HG02938 (cell line): ENCODE measurements around the gene AP2A1.

Source experiments
- ATAC-seq: cut with Tn5 transposase; IDR thresholded peaks from one replicate; pipeline ENCODE4 v1.9.1; 2021; ENCODE audit warnings: mild to moderate bottlenecking, moderate library complexity; ENCODE audit not compliant: unreplicated experiment

AP2A1 gene

DNA sequence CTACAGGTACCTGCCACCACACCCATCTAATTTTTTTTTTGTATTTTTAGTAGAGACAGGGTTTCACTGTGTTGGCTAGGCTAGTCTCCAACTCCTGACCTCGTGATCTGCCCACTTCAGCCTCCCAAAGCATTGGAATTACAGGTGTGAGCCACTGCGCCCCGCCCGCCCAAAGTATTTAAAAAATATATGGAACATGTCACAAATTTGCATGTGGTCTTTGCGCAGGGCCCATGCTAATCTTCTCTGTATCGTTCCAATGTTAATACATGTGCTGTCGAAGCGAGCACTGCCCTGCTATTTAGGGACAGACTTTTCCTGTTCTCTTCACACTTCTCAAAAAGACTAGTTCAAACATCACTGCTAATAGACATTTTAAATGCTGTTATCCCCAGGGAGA, 2.5 kb upstream of the AP2A1 start:
- no peak for ATAC-seq

DNA sequence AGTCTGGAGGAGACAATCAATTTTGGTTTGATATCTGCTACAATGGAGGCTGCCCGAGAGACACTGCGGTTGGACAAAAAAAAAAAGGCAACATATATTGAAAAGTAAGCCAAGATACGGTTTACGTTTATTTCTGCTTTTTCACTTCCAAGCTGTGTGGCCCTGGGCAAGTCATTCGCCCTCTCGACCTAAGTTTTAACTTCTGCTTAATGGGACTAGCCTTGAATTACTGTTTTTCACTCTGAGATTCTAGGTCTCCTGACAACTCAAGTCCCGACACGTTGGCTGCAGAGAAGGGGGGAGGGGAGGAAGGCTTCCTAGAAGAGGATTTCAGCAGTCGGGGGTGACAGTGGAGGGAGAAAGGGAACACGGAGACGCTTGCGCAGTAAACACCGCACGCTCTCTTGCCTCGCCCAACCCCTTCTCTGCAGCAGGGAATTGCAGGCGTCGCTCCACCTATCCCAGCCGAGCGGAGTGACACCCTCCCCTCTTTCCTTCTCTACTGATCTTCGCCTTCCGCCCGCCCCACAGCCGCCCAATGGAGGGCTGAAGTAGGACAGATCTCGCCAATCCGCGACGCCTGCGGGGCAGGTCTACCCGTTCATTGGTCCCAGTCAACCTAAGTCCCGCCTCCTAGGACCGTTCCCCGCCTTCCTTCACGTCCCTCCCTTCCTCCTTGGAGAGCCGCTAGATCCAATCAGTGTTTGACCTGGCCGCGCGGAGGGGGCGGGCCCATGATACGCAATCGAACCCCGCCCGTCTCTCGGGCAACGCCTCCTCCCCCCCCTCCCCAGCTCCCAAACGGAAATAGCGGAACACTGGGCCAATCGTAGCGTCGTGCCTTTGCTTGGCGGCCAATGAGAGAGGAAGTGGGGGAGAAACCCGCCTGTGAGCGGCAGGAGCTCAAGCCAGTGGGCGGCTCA, 533 bp upstream of the AP2A1 start:
- ATAC-seq = peak; percentile 92

DNA sequence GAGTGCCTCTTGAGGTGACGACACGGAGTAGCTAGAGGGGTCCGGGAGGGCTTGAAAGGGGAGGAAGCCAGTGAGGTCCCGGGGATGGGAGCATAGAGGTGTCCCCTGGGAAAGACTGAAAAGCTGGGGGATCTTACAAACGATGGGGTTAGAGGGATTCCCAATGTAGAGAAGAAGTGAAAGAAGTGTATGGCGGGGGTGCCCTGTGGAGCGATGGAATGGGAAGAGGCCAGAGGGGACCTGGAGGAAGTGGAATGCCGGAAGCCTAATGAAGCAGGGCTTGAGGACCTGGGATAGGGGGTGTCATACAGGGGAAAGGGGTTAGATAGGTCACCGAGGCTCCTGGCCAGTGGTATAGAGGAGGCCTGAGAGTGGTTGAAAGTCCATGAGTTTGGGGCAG, 580 bp downstream of the AP2A1 start:
- ATAC-seq = no peak

DNA sequence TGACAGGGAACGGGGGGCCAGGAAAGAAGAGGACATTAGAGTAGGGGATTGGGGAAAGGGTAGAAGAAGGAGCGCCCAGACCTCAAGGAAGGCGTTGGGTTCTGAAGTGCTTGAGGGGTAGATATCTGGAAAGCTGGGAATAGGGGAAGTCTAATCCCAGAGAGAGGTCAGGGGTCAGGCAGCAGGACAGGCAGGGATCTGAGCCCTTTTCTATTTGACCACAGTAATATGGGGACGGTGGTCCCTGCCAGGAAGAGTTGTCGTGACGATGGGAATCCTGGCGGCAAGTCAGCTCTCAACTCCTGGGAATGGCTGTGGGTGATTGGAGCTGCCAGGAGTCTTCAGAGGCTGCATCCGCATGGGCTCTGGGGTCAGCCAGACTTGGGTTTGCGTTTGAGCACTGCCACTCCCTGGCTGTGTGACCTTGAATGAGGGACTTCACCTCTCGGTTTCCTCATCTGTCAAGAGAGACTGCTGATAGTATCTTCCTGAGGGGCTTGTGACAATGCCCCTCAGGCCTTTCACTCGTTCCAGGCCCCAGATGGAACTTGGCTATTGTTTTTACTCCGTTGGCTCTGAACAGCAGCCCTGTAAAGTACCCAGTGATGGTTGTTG, 1.3 kb downstream of the AP2A1 start:
- no peak for ATAC-seq

DNA sequence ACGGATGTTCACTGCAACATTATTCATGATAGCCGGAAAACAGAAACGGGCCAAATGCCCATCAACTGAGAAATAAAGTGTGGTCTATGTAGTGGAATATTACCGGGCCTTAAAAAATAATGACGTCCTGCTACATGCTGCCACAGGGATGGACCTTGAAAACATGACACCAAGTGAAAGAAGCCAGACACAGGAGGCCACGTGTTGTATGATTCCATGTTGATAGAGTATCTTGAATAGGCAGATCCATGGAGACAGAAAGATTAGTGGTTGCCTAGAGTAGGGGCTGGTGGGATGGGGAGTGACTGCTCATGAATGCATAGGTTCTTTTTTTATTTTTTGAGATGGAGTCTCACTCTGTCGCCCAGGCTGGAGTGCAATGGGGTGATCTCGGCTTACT, 3.7 kb downstream of the AP2A1 start:
- ATAC-seq = no peak

DNA sequence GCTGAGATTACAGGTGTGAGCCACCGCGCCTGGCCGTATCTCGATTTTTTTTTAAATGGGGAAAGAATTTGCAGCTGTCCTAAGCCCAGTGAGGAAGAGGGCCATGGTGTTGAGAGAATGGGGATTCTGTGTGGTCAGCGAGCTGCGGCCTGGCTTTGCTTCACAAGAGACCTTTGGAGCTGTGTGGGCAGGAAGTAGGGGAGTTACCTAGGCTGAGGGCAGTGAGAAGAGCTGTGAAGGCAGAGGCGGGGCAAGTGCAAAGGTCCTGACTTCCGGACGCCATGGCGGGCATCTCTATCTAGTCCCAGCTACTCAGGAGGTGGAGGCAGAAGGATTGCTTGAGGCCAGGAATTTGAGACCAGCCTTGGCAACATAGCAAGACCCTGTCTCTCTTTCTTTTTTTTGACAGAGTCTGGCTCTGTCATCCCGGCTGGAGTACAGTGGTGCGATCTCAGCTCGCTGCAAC, 4.9 kb downstream of the AP2A1 start:
- ATAC-seq = no peak

DNA sequence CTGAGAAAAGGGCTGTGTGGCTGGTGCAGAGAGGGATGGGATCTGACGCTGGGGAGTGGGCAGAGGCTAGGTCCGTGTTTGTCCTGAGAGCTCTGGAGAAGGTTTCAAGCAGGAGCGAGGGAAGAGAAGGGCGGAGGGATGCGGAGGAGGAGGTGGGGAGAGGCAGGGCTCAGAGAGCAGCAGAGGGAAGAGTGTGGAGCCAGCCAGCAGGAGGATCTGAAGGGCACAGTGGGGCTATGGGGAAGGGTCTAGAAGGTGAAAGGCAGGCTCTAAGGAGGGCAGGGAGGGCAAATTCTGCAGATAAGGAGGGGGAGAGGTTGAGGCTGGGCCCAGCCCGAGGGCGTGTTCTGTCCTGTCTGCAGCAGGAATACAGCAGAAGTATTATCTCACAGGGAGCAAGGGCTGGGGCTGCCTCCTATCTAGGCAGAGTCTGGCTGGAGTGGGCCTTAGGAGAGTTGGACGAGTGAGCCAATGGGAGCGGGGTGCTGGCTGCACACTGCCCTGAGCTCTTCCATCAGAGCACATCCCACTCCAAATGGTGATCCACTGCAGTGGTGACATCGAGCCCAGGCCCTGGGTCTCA, 6.1 kb downstream of the AP2A1 start:
- ATAC-seq = no peak

DNA sequence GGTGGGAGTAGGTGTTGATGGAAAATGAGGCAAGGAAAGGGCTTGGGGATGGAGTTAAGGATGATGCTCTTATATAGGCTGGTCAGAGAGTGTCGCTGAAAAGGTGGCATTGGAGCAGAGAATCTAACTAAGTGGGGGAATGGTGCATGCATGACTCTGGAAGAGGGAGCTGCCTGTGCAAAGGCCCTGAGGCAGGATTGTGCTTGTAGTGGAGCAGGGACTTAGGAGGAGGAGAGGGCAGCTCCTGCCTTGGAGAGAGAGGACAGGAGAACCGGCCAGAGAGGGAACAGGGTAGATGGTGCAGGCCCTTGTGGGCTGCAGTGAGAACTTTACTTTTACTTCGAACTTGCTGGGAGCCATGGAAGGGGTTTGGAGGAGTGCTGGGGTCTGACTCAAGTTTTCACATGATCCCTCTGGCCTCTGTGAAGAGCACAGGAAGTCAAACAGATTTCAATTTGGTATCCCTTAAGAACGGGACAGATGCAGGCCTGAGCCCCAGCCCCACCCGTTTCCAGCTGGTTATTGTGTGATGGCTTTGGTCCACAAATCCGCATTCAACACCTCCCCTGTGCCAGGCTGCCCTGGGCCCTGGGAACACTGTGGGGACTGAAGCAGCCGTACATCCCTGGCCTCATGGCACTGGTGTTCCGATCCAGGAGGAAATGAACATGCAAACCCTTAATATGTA, 7.0 kb downstream of the AP2A1 start:
- no peak for ATAC-seq

DNA sequence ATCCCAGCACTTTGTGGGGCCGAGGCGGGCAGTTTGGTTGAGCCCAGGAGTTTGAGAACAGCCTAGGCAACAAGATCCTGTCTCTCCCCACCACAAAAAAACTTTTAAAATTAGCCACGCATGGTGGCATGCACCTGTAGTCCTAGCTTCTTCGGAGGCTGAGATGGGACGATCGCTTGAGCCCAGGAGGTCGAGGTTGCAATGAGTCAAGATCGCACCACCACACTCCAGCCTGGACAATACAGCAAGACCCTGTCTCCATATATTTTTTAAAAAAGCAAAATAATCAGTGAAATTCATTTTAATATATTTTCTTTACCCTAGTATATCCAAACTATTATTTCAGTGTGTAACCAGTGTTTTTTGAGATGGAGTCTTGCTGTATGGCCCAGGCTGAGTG, 8.2 kb downstream of the AP2A1 start:
- no peak for ATAC-seq

DNA sequence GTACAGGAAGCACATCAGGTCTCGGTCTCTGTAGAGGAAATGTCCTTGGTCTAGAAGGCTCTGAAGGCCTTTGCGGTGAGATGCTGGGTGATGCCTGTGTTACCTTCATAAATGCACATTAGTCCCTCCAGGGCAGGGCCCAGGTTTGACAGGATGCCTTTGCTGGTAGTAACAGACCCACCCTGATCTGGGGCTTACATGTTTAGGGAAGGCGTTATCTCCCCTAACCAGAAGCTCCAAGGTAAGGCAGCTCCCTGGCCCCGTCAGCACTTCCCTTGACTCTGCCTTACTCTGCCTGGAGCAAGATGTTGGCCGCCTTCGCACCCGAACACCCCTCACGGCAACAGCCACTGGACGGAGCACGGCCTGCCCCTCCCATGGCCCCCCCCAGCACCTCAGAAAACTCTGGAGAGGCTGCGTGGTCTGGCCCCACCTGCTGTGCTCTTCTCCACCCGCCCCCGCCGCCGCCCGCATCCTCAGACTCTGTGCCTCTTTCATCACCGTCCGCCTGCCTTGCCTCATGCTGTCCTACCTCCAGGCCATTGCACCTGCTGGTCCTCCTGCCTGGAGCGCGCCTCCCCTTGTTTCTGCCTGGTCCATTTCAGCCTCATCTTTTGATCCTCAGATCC, 9.1 kb downstream of the AP2A1 start:
- no peak for ATAC-seq

DNA sequence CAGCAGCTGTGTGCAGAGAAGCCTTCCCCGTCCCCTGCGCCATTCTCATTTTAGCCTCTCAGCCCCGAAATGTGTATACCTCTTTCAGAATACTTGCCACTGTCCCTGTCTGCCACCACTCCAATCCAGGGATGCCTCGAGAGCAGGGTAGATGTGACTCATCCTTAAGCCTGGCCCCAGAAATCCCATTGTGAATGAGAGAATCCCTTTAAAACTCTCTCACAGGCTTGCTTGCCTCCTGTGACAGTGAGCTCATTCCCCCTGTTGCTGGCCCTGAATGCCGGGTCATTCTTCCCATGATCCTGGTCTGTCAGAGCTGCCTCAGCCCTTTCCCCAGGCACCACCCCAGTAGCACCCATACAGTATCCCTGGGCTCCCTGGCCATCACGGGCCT, 9.6 kb downstream of the AP2A1 start:
- no peak for ATAC-seq

DNA sequence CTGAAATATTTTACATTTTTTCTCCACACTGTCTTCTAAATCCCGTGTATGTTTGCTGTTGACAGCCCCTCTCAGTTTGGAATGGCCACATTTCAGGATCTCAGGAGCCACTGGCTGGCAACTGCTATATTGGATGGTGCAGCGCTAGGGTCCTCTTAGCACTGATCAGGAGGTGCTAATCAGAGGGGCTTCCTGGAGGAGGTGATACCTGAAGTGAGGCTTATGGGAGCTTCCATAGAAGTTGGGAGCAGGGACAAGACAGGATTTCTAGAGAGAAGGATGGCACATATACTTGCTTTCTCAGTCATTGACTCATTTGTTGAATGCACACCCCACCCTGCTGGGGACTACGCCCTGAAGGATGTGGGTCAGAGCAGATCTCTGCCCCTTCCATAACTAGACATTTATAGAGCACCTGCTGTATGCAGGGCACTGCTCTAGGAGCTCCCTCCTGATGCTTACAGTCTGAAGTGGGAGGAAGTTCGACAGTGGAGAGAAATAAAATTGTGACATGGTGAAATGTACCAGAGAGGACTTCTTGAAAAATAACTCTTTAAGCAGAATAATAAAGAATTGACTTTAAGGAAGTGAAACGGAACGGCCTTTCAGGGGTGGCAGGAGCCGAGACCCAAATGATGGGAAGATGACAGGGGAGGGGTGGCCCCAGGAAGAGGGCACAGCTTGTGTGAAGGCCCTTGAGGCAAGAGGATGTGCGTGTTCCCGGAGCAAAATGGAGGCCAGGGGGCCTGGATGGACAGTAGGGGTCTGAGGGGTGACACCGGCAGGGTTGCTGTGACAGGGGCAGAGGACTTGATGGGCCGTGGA, 13.1 kb downstream of the AP2A1 start:
- ATAC-seq = no peak

DNA sequence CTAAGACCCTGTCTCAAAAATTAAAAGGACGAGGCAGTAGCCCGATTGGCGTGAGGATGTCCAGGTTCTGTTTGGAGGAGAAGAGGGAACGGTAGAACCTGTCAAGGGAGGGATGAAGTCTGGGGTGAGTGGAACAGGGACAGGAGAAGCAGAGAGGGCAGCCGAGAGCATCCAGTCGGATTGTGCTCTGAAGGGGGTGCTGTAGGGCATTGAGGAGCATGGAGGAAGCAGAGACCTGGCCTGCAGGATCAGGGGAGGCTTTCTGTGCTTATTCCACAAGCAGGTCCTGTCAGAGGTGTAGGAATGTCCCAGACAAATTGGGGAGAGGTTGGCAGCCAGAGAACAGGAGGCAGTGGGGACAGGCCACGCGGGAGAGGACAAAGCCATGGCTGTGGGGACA, 14.1 kb downstream of the AP2A1 start:
- no peak for ATAC-seq

DNA sequence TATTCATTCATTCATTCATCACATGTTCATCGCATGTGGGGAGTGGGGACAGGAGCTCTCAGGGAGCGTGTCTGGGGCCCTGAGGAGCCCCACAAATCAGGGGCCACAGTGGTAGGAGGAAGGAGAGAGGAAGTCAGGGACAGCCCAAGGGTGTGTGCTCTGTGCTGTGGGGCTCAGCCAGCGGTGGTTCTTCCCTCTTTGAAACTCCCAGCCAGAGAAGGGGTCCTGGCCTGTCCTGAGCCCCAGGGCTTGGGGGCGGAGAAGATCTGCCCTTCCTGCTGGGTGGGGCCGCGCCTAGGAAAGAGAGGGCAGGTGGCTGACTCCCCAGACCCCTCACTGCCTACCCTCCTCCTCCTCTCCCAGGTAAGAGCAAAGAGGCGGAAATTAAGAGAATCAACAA, 14.6 kb downstream of the AP2A1 start:
- ATAC-seq = no peak

DNA sequence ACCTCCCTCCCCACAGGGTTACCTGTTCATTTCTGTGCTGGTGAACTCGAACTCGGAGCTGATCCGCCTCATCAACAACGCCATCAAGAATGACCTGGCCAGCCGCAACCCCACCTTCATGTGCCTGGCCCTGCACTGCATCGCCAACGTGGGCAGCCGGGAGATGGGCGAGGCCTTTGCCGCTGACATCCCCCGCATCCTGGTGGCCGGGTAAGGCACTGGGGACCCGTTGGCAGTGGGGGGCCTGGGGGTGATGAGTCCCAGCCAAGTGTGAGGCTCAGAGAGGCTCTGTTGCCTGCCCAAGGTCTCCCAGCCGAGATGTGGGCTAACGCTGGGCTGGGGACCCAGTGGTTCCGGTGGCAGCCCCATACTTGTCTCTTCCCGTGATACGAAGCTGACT, 15.7 kb downstream of the AP2A1 start:
- no peak for ATAC-seq

DNA sequence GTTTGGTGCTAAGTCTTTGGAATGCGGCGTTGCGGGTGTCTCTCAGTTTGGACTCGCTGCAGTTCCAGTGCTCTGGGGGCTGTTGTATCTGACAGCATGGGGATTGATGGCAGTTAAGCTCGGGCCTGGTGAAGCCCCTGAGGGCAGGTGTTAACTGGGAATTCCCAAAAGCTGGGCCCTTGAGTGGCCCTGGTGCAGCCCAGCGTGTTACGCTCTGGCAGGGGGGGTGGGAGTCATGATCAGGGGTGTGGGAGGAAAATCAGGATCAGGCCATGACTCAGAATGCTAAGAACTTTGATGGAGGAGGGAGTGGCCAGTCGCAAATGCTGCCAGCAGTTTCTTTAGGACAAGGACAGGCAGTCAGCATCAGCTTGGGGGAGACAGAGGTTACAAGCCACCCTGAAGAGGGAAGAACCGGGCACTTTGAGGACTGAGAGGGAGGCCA, 19.6 kb downstream of the AP2A1 start:
- no peak for ATAC-seq

DNA sequence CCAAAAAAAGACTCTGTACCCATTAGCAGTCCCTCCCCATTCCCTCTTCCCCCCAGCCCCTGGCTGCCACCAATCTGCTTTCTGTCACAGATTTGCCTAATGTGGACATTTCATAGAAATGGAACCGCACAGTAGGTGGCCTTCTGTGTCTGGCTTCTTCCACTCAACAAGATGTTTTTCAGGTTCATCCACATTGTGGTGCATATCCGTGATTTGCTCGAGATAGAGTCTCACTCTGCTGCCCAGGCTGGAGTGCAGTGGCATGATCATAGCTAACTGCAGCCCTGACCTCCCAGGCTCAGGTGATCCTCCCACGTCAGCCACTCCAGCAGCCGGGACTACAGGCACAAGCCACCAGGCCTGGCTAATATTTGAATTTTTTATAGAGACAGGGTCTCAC, 20.9 kb downstream of the AP2A1 start:
- no peak for ATAC-seq

DNA sequence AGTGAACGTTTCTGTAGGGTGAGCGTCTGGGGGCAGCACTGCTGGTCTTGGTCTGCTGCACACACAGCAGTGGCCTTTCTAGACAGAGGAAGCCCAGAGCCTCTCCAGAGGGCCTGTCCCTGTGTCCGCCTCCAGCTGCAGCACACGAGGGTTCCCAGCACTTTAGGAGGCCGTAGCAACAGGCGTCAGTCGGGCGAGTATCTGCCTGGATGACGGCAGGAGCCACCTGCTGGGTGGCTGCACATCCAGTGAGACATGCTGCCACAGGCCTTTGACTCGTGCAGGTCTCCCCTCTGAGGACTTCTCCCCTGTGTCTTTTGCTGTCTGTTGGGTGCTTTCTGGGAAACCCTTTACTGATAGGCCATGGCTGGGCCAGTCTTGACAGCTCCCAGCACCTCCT, 22.1 kb downstream of the AP2A1 start:
- ATAC-seq = no peak

DNA sequence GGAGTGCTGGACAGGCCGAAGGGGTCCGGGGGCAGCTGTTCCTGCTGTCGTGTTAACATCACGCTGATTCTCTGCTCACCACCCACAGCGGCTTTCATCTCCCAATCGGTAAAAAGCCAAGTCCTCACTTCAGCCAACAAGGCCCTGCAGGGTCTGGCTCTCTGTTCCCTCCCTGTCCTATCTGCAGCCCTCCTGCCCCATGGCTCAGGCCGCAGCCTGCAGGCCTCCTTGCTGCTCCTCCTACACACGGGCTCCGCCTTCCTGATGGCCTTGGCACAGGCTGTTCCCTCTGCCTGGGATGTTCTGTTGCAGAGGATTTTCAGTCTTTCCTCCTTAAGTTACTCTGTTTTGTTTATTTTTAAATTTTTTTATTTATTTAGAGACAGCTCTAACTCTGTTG, 24.1 kb downstream of the AP2A1 start:
- ATAC-seq = no peak

DNA sequence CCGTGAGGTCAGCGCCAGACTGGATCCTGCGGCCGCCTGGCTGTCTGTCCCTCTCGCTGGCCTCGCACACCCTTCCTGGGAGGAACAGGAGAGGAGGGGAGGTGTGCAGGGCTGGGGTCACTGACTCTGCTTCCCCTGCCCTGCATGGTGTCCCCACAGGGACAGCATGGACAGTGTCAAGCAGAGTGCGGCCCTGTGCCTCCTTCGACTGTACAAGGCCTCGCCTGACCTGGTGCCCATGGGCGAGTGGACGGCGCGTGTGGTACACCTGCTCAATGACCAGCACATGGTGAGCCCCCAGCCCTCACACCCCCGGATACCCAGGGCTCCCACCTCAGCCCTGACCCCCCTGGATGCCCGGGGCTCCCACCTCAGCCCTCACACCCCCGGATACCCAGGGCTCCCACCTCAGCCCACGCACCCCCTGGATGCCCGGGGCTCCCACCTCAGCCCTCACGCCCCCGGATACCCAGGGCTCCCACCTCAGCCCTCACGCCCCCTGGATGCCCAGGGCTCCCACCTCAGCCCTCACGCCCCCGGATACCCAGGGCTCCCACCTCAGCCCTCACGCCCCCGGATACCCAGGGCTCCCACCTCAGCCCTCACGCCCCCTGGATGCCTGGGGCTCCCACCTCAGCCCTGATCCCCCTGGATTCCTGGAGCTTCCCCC, 25.1 kb downstream of the AP2A1 start:
- ATAC-seq = no peak
